ENCODE measurements around the gene MRPL21. TPM values are rescaled to one million over a fixed set of nuclear protein-coding genes. Genes with fewer than 3 reads are reported as not detected.

MRPL21 gene
- polyA plus RNA-seq, 2 of the 4 experiments (the other 2 are of a cell fraction), result 116 to 131 TPM

DNA sequence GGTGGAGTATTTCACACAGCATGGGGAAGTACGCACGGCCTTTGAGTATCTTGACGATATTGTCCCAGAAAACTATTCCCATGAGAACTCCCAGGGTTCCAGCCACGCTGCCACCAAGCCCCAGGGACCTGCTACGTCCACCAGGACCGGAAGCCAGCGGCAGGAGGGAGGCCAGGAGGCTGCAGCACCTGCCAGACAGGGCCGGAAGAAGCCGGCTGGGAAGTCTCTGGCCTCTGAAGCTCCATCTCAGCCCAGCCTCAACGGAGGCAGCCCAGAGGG is 32.7 kb upstream of the MRPL21 start (continued):
- TF ChIP-seq GATA3 (IDR thresholded peaks at IDR 0.05; ENCODE audit: borderline replicate concordance) (no peak), PBX3 (IDR thresholded peaks at IDR 0.05) (no peak), CEBPB (IDR thresholded peaks at IDR 0.05) (no peak), HEYL (CRISPR knock-in tag; IDR thresholded peaks at IDR 0.05) (no peak), ELK1 (IDR thresholded peaks at IDR 0.05; ENCODE audit: low read depth, low read length) (no peak), FOSB (CRISPR knock-in tag; IDR thresholded peaks at IDR 0.05) (no peak)

DNA sequence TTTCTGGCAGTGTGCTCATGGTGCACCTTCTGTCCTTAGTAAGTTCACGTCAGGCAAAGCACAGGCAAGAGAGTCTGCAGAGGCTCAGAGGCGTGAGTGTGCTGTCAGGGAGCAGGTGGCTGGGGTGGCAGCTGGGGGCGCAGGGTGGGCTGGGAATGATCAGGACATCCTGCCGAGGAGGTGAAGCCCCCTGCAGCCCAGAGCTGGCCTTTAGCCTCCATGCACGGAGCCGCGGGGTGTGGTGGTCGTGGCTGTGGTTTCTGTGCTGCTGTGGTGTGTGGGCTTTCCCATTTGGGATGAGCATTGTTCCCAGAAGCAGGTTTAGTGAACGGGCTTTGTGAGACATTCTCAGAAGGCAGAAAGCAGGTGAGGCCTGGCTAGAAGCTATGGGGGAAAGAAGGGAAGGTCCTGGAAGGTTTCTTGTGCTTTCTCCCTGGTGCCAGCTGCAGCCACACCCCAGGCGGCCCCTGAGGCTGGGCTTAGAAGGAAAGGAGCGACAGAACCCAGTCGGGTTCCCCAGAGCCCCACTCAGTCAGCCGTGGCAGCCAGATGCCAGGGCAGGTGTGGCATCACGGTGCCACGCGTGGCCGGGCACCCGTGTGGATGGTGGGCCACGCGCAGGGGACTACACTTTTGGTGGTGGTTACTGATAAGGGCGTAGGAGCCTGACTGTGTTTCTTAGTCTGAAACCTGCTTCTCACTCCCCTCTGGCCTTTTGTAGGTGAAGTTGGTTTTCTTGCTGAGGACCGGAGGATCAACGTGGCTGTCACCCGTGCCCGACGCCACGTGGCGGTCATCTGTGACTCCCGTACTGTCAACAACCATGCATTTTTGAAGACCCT is 32.1 kb upstream of the MRPL21 start:
- FAIRE-seq (no peak), DNase-seq (ENCODE audit: low read depth in 1 of 2, low spot score in 1 of 2) (no peak), ATAC-seq (no peak)
- 92% methylated on average over 27 of the region's 29 CpGs for WGBS (ENCODE audit: missing lambda C conversion rate)
- POLR2A ChIA-PET, result no interaction called here
- TF ChIP-seq RFX5 (IDR thresholded peaks at IDR 0.05), result no peak
- TF ChIP-seq PHF8 (IDR thresholded peaks at IDR 0.05; ENCODE audit: borderline replicate concordance, low read depth), result no peak
- TF ChIP-seq, protein P1, sequence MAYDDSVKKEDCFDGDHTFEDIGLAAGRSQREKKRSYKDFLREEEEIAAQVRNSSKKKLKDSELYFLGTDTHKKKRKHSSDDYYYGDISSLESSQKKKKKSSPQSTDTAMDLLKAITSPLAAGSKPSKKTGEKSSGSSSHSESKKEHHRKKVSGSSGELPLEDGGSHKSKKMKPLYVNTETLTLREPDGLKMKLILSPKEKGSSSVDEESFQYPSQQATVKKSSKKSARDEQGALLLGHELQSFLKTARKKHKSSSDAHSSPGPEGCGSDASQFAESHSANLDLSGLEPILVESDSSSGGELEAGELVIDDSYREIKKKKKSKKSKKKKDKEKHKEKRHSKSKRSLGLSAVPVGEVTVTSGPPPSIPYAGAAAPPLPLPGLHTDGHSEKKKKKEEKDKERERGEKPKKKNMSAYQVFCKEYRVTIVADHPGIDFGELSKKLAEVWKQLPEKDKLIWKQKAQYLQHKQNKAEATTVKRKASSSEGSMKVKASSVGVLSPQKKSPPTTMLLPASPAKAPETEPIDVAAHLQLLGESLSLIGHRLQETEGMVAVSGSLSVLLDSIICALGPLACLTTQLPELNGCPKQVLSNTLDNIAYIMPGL (CRISPR knock-in tag; IDR thresholded peaks at IDR 0.05; ENCODE audit: borderline replicate concordance), result no peak
- TF ChIP-seq KDM5A (IDR thresholded peaks at IDR 0.05), result no peak
- TF ChIP-seq KDM1A (IDR thresholded peaks at IDR 0.05; ENCODE audit: low read depth), result no peak
- TF ChIP-seq RAD21 (conservative IDR thresholded peaks at IDR 0.05 in 1 of 2, IDR thresholded peaks at IDR 0.05 in 1 of 2), result no peak
- TF ChIP-seq CHD2 (IDR thresholded peaks at IDR 0.05; ENCODE audit: low read length, partially characterized antibody), result no peak
- H3K4me1 ChIP-seq, result no peaks in the 10 kb centered on the region
- no peak overlapping the region for H3K27ac ChIP-seq
- H3K4me2 ChIP-seq, result no peak overlapping the region
- no peak overlapping the region for H3K4me3 ChIP-seq
- CTCF ChIA-PET, result no interaction called here
- H3K9me3 ChIP-seq, result no peaks in the 10 kb centered on the region

GRCh38 chr11:68935066-68935465 is 31.4 kb upstream of the MRPL21 start:
- no peak for DNase-seq (ENCODE audit: low read depth in 1 of 2, low spot score in 1 of 2)
- Histone ChIP-seq H3K4me1 (no peaks in the 10 kb centered on the region), H3K9me3 (no peaks in the 10 kb centered on the region), H3K4me2 (no peak overlapping the region), H3K27ac (no peak overlapping the region), H3K4me3 (no peak overlapping the region)
- FAIRE-seq, result no peak
- 96% methylated on average over 15 of the region's 15 CpGs for WGBS (ENCODE audit: missing lambda C conversion rate)
- no peak for ATAC-seq
- ChIA-PET POLR2A (no interaction called here), CTCF (no interaction called here)
- TF ChIP-seq HOXB13 (CRISPR knock-in tag; IDR thresholded peaks at IDR 0.05; ENCODE audit: low read depth) (no peak), RFX5 (IDR thresholded peaks at IDR 0.05) (no peak), PHF8 (IDR thresholded peaks at IDR 0.05; ENCODE audit: borderline replicate concordance, low read depth) (no peak), NR3C1 (IDR thresholded peaks at IDR 0.05) (no peak), CTCF (IDR thresholded peaks at IDR 0.05) (no peak), MYC (IDR thresholded peaks at IDR 0.05; ENCODE audit: borderline replicate concordance, low read length) (no peak), ZNF302 (CRISPR knock-in tag; IDR thresholded peaks at IDR 0.05) (no peak), POLR2A (IDR thresholded peaks at IDR 0.05; ENCODE audit: low read length) (no peak), FOSL2 (IDR thresholded peaks at IDR 0.05) (no peak), FOSL2 (CRISPR knock-in tag; IDR thresholded peaks at IDR 0.05) (no peak), JUN (IDR thresholded peaks at IDR 0.05) (no peak), MAZ (IDR thresholded peaks at IDR 0.05; ENCODE audit: borderline replicate concordance, low read depth, low read length) (no peak), ZSCAN20 (CRISPR knock-in tag; IDR thresholded peaks at IDR 0.05) (no peak), MAX (IDR thresholded peaks at IDR 0.05) (no peak)
- TF ChIP-seq, protein P2, sequence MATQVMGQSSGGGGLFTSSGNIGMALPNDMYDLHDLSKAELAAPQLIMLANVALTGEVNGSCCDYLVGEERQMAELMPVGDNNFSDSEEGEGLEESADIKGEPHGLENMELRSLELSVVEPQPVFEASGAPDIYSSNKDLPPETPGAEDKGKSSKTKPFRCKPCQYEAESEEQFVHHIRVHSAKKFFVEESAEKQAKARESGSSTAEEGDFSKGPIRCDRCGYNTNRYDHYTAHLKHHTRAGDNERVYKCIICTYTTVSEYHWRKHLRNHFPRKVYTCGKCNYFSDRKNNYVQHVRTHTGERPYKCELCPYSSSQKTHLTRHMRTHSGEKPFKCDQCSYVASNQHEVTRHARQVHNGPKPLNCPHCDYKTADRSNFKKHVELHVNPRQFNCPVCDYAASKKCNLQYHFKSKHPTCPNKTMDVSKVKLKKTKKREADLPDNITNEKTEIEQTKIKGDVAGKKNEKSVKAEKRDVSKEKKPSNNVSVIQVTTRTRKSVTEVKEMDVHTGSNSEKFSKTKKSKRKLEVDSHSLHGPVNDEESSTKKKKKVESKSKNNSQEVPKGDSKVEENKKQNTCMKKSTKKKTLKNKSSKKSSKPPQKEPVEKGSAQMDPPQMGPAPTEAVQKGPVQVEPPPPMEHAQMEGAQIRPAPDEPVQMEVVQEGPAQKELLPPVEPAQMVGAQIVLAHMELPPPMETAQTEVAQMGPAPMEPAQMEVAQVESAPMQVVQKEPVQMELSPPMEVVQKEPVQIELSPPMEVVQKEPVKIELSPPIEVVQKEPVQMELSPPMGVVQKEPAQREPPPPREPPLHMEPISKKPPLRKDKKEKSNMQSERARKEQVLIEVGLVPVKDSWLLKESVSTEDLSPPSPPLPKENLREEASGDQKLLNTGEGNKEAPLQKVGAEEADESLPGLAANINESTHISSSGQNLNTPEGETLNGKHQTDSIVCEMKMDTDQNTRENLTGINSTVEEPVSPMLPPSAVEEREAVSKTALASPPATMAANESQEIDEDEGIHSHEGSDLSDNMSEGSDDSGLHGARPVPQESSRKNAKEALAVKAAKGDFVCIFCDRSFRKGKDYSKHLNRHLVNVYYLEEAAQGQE (IDR thresholded peaks at IDR 0.05), result no peak

Data from A549 (cell line).